ENCODE data around the gene ACTL7A. TPM values are rescaled to one million over a fixed set of nuclear protein-coding genes. Genes with fewer than 3 reads are reported as not detected.

ACTL7A gene
- total and polyA plus RNA-seq, 2 of the 13 experiments (the other 11 are each of a cell fraction or from before 2014, with no cell fraction given), result not detected

DNA sequence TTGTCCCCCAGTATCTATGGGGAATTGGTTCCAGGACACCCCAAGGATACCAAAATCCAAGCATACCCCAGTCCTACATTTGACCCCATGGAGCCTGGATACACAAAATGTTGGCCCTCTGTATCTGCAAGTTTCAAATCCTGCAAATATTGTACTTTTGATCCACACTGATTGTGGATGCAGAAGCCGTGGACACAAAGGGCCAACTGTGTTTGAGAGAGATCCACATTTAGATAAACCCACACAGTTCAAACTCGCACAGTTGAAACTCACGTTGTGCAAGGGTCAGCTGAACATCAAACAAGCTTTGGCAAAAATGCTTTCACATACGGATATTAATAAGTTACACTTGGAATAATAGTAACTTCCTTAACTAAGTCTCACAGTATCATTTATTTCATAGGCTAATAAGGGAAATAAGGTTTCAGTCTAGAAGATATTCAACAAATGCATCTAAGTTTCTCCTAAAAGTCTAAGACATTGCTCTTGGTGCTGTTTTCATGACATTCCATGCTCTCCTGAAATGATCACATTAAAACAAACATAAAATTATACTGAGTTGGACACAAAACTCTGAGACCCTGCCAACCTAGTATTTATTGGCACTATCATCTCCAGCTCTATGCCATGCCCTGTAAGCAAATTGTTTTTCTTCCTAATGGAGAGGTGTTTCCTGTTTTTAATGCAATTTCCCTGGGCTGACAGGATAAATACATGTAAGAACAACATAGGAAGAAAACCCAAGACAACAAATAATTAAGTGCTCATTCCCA, 32.3 kb downstream of the ACTL7A start:
- Histone ChIP-seq H3K9ac (ENCODE audit: insufficient read depth, low read depth, low read length) (peak overlapping the region; percentile 48), H3K79me2 (ENCODE audit: insufficient read depth, low read length) (no peaks in the 10 kb centered on the region), H3K27me3 (ENCODE audit: control insufficient read depth in 1 of 2, insufficient read depth in 2 of 2, low read length in 2 of 2) (no peaks in the 10 kb centered on the region), H2AFZ (ENCODE audit: low read length) (no peak overlapping the region), H3K4me2 (ENCODE audit: low read depth, low read length) (peak overlapping the region; percentile 43), H4K20me1 (ENCODE audit: insufficient read depth, low read length) (no peaks in the 10 kb centered on the region), H3K27ac (ENCODE audit: extremely low read length, insufficient read depth, low read length) (peak overlapping the region; percentile 99), H3K4me1 (ENCODE audit: insufficient read depth, low read length) (peaks cover 100% of the 10 kb centered on the region), H3K36me3 (replicated peaks in 1 of 2; ENCODE audit: control insufficient read depth in 1 of 2, insufficient read depth in 2 of 2, low read length in 2 of 2) (peaks cover 21 to 76% of the 10 kb centered on the region in 2 experiments), H3K4me3 (replicated peaks in 1 of 3; ENCODE audit: insufficient read depth in 1 of 3, low read depth in 2 of 3, low read length in 3 of 3) (no peak overlapping the region; a peak in 1 of 6 replicates), H3K9me3 (ENCODE audit: low read length) (no peaks in the 10 kb centered on the region)
- 0% methylated on average over 3 of the region's 4 CpGs for WGBS (ENCODE audit: low lambda C conversion rate)
- CTCF ChIA-PET (ENCODE audit: low intra/inter-chr PET ratio, low total read pairs), result no interaction called here
- intact Hi-C loops (cut with micrococcal nuclease; ENCODE audit: unreplicated experiment), result loop anchor here (1.0 kb wide), 1 partner anchor 8 kb away; no protein-coding TSS in a partner anchor
- DNase-seq (ENCODE audit: low spot score), result peak; percentile 98
- peak; percentile 93 for ATAC-seq
- FAIRE-seq, result peak; percentile 100
- POLR2A ChIA-PET, result interaction anchor here (1.2 to 3.0 kb wide), 3 partner anchors 9 to 60 kb away, joined by 3 to 32 read pairs (median 3); no protein-coding TSS in a partner anchor
- BruUV-seq (replicated peaks), result no TSS peak
- in situ Hi-C loops (cut with HindIII; ENCODE audit: extremely low pct_ligation_motif_present, low pct_unique_long_range_greater_than_20kb), result no loop called here
- no peak for TF ChIP-seq ZNF773 (CRISPR knock-in tag; IDR thresholded peaks at IDR 0.05; ENCODE audit: borderline replicate concordance)
- no peak for TF ChIP-seq PTBP1 (IDR thresholded peaks at IDR 0.05; ENCODE audit: low read depth, low read length, poor library complexity, severe bottlenecking)
- no peak for TF ChIP-seq SRSF1 (optimal IDR thresholded peaks at IDR 0.05; ENCODE audit: low read depth, low read length)
- TF ChIP-seq JUNB (CRISPR knock-in tag; IDR thresholded peaks at IDR 0.05; ENCODE audit: borderline replicate concordance), result no peak
- TF ChIP-seq IKZF4 (CRISPR knock-in tag; IDR thresholded peaks at IDR 0.05; ENCODE audit: borderline replicate concordance, low read depth, not compliant biosample characterization), result no peak
- peak; percentile 72; the same call in 1 of the 2 replicates for TF ChIP-seq MEIS2 (CRISPR knock-in tag; IDR thresholded peaks at IDR 0.05)
- TF ChIP-seq HMG20B (CRISPR knock-in tag; conservative IDR thresholded peaks at IDR 0.05), result peak; percentile 95
- no peak for TF ChIP-seq ZKSCAN1 (IDR thresholded peaks at IDR 0.05; ENCODE audit: low read length)
- TF ChIP-seq ZNF616 (CRISPR knock-in tag; IDR thresholded peaks at IDR 0.05; ENCODE audit: low read depth), result no peak
- TF ChIP-seq ZBTB20 (CRISPR knock-in tag; IDR thresholded peaks at IDR 0.05; ENCODE audit: borderline replicate concordance, low read depth), result peak; percentile 84; the same call in 1 of the 2 replicates
- peak; percentile 84 for TF ChIP-seq ARNTL (CRISPR knock-in tag; IDR thresholded peaks at IDR 0.05)
- no peak for TF ChIP-seq ZBTB21 (CRISPR knock-in tag; IDR thresholded peaks at IDR 0.05)
- peak; percentile 97 for TF ChIP-seq PITX1 (CRISPR knock-in tag; IDR thresholded peaks at IDR 0.05)
- TF ChIP-seq, protein P1, sequence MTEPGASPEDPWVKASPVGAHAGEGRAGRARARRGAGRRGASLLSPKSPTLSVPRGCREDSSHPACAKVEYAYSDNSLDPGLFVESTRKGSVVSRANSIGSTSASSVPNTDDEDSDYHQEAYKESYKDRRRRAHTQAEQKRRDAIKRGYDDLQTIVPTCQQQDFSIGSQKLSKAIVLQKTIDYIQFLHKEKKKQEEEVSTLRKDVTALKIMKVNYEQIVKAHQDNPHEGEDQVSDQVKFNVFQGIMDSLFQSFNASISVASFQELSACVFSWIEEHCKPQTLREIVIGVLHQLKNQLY (CRISPR knock-in tag; IDR thresholded peaks at IDR 0.05), result peak; percentile 93
- TF ChIP-seq, protein P2, sequence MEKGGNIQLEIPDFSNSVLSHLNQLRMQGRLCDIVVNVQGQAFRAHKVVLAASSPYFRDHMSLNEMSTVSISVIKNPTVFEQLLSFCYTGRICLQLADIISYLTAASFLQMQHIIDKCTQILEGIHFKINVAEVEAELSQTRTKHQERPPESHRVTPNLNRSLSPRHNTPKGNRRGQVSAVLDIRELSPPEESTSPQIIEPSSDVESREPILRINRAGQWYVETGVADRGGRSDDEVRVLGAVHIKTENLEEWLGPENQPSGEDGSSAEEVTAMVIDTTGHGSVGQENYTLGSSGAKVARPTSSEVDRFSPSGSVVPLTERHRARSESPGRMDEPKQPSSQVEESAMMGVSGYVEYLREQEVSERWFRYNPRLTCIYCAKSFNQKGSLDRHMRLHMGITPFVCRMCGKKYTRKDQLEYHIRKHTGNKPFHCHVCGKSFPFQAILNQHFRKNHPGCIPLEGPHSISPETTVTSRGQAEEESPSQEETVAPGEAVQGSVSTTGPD (CRISPR knock-in tag; IDR thresholded peaks at IDR 0.05), result 0 out of 2 replicates have a peak, but pooled peaks have one; percentile 53
- no peak for TF ChIP-seq SYNCRIP (IDR thresholded peaks at IDR 0.05; ENCODE audit: insufficient read depth, low read depth, low read length)
- TF ChIP-seq ZZZ3 (CRISPR knock-in tag; IDR thresholded peaks at IDR 0.05; ENCODE audit: borderline replicate concordance), result no peak
- TF ChIP-seq, protein P3, sequence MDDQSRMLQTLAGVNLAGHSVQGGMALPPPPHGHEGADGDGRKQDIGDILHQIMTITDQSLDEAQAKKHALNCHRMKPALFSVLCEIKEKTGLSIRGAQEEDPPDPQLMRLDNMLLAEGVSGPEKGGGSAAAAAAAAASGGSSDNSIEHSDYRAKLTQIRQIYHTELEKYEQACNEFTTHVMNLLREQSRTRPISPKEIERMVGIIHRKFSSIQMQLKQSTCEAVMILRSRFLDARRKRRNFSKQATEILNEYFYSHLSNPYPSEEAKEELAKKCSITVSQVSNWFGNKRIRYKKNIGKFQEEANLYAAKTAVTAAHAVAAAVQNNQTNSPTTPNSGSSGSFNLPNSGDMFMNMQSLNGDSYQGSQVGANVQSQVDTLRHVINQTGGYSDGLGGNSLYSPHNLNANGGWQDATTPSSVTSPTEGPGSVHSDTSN (CRISPR knock-in tag; IDR thresholded peaks at IDR 0.05; ENCODE audit: borderline replicate concordance), result no peak
- 0 out of 2 replicates have a peak, but pooled peaks have one; percentile 57 for TF ChIP-seq ZSCAN29 (CRISPR knock-in tag; conservative IDR thresholded peaks at IDR 0.05)

Measured in HepG2 (cell line).